Right lobe of liver (tissue), 4 donors: ENCODE results near the gene DEPDC4.

ENCODE experiments used
- CTCF ChIP-seq, 4 donors: fragments of 200-600 bp in 3 of 4; fragments of 450-650 bp in 1 of 4; IDR thresholded peaks; one replicate each; pipeline versions ENCODE4 v1.5.1 to v1.8.0; 2016 to 2022; ENCODE audit warnings: antibody characterized with exemption in 4 of 4, mild to moderate bottlenecking in 2 of 4
- POLR2A ChIP-seq: fragments of 450-650 bp; IDR thresholded peaks from one replicate; pipeline ENCODE4 v1.6.1; 2017; ENCODE audit warnings: antibody characterized with exemption, mild to moderate bottlenecking
- donor health status: DM: no; HTN: no; CAD: no.
- donor health status: DM: no; HTN: no; CAD: no.
- donor health status: DM: no; HTN: yes; CAD: no.

GRCh38 chr12:100267603-100268281, 863 bp upstream of the DEPDC4 start:
- TF ChIP-seq CTCF (IDR thresholded peaks at IDR 0.05) (no peak), POLR2A (no peak)
